HuH-7 (cell line): Measurements from ENCODE around the gene GAL3ST3.

Experiments used
- DNase-seq: peaks from one replicate; pipeline ENCODE4 v3.0.0; 2011; ENCODE audit warnings: low spot score

Gene GAL3ST3

DNA sequence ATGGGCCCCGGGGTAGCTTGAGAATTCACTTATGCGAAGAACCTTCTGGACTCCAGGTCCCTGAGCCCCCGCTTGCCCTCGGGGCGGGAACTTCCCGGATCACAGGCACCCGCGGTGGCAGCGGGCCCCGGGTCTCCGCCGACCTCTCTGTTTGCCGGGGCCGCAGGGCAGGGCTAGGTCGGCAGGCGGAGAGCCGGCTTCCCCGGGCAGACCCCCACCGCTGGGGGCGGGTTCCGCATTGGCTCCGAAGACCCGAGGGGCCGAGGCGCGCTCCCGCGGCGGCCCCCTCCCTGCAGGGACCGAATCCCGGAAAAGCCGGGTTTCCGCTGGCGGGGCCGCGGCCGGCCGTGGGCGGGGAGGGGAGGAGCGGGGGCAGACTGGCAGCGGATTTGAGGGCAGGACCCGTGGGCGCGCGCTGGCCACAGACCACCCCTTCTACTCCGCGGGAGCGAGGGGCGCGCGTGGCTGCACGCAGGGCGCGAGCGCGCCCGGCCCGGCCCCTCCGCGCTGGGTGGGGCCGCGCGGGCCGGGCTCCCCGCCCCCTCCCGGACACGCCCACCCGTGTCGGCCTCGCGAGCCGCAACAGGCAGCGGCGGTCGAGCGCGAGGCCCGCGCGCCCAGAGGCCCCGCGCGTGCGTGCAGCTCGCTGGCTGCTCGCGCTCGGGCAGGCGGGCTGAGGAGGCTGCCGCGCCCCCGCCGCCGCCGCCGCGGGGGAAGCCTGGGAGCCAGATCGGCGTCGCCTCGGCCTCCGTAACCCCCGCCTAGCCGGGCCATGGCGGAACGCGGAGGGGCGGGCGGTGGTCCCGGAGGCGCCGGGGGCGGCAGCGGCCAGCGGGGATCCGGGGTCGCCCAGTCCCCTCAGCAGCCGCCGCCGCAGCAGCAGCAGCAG lies 21.0 kb upstream of the GAL3ST3 start, which contains the start of gene PACS1:
TSS of gene PACS1 (plus strand) at position 558 of the 889 bp plus-strand sequence. CDS start at position 773, 215 bp downstream.
- no peak for DNase-seq

DNA sequence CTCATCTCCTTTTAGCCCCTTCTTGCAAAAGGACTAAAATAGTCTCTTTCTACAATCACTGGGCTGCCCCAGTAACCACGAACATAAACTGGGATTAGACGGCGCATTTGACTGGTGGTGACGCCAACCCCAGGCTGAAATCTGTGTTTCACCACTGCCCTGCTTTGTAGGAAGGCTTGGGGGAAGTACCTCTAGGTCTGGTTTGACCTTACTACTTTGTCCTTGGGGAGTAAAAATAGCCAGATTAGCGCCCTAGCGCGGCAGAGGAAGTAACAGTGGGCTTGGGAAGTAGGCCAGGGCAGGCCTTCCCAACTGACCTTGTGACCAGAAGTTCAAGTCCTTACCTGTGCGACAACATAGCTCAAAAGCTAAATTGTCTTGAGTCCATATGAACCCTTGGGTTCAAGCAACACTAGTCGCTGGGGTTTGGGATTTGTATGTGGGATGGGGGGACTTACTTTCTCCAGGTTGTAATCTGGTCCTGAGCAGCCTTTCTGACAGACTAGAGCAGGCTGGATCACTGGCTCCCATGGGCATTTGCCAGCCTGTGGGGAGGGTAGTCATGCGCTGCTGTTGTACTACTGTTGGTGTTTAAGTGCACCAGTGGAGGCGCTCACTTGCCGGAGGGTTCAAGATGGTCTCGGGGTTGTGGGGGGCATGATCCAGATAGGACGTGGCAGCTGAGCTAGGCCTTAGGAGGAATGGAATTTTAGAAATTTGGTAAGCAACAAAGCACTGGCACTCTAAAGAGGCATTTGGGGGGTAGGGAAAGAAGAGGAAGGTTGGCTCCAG lies 20.2 kb upstream of the GAL3ST3 start:
- no peak for DNase-seq

DNA sequence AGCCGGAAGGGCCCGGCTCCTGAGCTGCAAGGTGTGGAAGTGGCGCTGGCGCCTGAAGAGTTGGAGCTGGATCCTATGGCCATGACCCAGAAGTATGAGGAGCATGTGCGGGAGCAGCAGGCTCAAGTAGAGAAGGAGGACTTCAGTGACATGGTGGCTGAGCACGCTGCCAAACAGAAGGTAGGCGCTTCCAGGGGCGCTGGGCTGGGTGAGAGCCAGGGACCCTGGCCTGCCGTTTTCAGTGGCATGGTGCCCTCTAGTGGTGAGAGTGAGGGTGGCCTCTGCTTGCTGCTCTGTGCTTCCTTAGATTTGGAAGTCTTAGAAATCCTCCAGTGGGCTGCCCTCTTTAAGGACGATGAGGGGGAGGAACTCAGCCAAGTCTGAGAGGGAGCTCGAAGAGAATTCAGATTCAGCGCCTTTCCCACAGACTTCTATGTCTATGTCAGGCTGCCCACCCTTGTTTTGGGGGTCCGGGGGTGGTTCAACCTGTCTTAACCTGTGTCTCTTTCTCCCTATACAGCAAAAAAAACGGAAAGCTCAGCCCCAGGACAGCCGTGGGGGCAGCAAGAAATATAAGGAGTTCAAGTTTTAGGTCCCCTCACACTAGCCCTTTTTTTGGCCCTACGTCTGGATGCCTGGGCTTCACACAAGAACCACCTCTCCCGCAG lies 19.3 kb upstream of the GAL3ST3 start:
- no peak for DNase-seq

DNA sequence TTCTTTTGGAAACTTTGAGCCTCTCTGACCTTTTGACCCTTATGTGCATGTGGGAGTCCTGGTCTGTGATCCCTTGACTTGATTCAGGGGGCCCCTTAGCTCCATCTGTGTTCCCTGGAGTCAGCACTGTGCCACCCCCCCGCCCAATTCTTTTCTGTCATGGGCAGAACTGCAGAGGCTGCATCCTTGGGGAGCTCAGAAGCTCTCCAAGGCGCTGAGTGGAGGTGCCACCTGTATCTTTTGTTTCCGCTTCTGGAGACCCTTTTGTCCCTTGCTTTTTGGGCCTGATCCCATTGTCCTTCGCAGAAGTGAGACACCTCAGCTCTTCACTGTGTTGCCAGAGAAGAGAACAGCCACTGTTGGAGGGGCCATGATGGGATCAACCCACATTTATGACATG lies 18.7 kb upstream of the GAL3ST3 start:
- DNase-seq, result no peak

DNA sequence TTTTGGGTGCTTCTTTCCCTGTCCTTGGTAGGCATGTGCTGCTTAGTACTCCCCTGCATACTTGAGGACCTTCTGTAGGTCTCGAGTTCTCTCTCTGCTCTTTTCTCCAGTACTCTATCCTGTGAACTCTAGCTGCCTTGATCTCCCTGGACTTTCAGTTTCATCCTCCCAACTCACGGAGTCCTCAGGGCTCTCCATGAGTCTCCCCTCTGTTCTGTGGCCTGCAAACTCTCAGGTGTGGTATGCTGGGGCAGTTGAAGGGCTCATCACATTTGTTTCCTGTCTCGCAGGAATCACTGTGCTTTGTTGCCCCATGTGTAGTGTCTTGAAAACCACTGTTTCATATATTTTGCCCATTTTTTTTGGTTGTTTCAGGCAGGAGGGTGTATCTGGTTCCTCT lies 17.8 kb upstream of the GAL3ST3 start:
- DNase-seq, result no peak

DNA sequence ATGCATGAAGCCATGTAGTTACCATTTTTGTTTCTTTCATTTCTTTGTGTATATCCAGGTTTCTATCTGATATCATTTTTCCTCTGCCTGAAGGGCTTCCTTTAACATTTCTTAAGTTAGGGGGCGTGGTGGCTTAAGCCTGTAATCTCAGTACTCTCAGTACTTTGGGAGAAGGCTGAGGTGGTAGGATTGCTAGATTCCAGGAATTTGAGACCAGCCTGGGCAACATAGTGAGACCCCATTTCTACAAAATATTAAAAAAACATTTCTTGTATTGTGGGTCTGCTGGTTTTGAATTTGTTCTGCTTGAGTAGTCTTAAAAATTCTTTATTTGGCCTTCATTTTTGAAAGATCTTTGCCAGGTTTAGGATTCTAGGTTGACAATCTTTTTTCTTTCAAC lies 15.6 kb upstream of the GAL3ST3 start:
- no peak for DNase-seq

DNA sequence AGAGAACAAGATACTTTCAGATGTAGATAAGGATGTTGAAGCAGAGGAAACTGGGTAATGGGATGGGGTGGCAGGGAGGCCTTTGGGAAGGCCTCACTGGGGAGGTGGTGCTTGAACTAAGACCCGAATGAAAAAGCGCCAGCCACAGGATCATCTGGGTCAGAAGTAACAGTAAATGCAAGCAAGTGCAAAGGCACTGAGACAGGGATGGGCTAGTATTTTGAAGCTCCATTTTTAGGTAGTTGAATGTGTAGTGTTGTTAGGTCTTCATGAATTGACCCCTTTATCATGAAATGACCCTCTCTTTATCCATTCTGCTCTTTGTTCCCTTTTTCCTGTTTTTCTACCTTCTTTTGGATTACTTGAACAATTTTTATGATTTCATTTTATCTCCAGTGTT lies 14.9 kb upstream of the GAL3ST3 start:
- DNase-seq, result no peak

DNA sequence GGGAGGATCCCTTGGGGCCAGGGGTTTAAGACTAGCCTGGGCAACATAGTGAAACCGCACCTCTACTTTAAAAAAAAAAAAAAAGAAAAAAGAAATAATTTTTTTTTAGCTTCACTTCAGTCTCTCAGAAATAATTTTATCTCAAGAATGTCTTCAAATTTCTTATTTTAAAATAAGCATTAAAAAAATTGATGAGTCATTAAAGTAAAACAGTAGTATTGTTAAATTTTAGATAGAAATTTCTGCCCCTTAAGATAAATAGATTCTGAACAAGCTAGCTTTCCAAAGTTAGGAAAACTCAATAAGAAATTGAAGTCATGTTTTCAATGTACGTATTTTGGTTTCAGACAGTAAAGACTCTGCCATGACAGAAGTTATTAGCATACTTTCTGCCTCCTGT lies 13.4 kb upstream of the GAL3ST3 start:
- no peak for DNase-seq

DNA sequence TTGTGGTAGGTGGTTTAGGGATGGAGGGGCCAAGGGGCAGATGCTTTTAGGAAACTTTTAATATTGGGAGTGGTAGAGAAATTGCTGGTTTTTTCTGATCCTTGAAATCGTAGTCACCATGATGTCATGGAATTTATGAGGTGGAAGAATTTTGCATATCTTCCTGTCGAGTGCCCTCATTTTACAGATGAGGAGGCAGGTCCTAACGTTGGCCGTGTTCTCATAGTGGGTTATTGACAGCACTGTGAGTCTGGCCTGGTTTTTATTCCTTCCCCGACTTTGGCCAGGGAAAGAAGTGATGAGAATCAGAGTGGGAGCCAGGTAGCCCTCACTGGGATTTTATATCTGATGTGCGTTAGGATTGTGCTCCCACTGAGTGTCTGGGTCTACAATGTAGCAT lies 12.3 kb upstream of the GAL3ST3 start:
- no peak for DNase-seq

DNA sequence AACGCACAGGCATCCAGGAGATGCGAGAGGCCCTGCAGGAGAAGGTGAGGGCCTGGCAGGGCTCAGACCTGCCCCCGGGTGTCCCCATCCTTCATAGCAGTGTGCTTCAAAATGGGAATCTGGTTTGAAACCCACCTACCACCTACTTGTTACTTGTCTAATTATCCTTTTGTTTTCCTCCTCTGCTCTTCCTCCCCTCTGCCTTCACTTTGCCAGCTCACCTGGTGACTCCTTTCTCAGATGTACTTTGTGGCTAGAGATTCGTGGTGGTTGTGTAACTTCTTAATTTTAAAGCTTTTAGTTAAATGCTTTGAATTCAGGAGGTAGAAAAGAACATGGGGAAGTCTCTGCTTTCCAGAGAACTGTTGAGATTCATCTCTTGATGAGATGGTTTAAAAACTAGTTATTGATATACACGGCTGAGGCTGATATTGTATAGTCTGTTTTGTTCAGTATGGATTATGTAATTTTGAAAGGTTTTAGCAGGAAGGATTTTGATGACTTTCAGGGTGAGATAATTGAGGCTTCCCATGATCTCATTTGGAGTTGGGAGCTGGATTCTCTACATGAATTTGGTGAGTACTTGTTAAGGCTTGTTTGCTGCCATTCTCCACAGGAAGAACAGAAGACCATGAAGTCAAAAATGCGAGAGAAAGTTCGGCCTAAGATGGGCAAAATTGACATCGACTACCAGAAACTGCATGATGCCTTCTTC lies 11.2 kb upstream of the GAL3ST3 start:
- DNase-seq, result no peak

DNA sequence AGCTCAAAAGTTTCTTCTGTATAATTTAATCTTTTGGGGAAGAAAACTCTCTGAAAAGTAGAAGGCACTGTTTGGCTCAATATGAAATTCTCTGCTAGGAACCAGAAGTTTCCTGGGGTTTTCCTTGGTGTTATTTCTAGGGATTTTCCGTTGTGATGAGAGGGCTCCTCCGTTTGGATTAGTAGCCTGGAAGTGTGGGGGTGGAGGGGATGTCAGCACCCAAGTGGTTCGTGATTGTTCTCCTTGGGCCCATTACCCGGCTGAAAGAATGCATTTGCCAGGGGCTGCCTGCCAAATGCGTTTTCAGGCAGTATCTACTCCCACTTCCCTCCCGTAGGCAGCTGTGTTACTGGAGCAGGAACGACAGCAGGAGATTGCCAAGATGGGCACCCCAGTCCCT lies 7.5 kb upstream of the GAL3ST3 start:
- DNase-seq, result no peak

DNA sequence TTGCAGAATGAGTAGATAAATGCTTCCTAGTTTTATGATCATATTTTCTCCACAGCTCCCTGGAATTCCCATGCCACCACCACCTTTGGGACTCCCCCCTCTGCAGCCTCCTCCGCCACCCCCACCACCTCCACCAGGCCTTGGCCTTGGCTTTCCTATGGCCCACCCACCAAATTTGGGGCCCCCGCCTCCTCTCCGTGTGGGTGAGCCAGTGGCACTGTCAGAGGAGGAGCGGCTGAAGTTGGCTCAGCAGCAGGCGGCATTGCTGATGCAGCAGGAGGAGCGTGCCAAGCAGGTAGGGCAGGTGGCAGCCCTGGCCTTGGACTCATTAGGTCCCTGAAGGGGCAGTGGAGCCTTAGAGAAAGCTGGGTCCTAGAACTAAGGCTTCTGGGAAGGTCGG lies 6.1 kb upstream of the GAL3ST3 start:
- DNase-seq, result no peak

DNA sequence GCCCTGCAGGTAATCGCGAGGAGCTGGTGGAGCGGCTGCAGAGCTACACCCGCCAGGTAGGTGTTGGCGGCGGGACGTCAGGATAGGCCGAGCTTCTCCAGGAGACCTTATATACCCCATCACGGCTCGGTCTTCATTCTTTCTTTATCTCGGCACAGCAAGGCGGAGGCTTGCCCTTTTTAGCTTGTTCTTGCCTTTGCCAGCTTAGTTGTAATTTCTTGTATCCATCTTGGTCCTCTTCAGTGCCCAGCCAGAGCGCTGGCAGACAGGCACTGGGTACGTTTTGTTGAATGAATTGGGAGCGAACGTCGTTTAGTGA lies 3.7 kb upstream of the GAL3ST3 start:
- DNase-seq, result no peak

DNA sequence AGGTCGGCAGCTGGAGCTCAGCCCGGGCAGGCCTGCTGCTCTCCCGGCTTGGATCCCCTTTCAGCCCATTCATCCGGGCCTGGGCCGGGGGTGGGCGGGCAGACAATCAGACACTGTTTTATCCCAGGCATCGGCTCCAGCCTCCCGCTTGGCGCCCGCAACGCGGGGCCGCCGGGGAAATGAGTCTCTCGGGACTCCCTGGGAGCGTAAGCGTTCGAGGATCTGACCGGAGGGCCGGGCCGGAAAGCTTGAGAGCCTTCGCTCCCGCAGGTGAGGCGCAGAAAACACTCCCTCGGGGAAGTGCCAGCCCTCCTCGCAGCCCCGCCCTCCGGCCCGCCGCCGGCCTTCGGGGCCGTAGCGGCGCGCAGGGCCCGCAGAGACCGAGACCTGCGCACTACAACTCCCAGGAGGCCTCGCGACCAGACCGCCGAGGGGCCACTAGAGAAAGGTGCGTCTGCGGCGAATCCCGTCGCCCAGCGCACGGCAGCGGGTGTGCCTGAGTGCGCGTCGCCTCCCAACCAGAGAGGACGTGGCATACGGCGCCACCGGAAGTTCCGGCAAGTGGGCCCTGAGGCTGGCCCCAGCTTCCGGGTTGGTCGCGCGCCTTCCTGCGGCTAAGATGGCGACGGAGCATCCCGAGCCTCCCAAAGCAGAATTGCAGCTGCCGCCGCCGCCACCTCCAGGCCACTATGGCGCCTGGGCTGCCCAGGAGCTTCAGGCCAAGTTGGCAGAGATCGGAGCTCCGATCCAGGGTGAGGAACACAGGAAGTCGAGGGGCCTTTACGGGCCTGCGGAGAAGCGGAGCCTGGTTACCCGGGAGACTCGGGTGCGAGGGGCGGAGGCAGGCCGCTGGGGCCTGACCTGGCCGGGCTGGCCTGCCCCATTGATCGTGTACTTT lies 3.1 kb upstream of the GAL3ST3 start, which contains the start of gene SF3B2:
TSS of gene SF3B2 (plus strand) at position 599 of the 898 bp plus-strand sequence. CDS start at position 620, 21 bp downstream.
- peak; percentile 91 for DNase-seq

DNA sequence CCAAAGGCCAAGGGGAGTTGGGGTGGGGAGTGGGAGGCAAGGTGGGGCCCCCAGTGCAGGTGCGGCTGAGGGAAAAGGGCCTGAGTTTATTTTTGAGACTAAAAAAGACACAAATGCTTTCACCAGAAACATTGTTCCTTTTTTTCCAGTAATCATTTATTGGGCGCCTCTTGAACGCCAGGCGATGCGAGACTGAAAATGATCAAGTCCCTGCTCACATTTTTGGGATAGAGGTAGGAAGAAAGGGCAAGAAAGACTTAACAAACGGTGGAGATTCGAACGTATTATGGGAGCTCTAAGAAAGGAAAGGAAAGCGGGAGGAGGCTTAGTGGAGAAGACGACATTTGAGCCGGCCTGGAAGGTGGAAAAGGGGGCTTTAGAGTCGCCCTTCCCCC lies 2.4 kb upstream of the GAL3ST3 start:
- DNase-seq, result no peak

DNA sequence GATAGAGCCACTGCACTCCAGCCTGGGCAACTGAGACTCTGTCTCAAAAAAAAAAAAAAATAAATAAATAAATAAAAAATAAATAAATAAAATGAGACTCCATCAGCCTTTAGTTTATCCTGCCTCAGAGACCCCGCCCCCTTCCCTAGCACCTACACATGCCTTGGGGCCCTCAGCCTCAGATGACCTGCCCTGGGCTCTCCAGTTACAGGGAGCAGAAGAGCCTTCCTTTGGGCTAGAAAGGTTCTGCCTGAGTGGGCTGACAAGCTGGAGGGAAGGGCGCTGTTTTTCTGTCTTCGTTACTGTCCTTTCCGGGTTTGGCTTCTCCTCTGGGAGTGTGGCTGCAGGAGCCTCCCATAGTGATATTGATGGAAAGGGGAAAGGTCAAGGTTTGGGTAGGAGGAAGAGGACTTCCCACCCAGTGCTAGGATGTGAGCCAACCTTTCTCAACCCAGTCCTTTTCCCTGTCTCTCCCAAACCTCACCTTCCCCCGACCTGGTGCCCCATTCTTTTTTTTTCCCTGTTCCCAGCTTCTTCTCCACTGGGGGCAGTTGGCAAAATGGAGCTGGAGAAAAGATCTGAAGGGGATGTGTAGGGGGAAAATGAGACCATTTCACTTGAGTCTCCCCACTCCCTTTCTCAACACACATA lies 1.7 kb upstream of the GAL3ST3 start:
- DNase-seq, result peak; percentile 36

DNA sequence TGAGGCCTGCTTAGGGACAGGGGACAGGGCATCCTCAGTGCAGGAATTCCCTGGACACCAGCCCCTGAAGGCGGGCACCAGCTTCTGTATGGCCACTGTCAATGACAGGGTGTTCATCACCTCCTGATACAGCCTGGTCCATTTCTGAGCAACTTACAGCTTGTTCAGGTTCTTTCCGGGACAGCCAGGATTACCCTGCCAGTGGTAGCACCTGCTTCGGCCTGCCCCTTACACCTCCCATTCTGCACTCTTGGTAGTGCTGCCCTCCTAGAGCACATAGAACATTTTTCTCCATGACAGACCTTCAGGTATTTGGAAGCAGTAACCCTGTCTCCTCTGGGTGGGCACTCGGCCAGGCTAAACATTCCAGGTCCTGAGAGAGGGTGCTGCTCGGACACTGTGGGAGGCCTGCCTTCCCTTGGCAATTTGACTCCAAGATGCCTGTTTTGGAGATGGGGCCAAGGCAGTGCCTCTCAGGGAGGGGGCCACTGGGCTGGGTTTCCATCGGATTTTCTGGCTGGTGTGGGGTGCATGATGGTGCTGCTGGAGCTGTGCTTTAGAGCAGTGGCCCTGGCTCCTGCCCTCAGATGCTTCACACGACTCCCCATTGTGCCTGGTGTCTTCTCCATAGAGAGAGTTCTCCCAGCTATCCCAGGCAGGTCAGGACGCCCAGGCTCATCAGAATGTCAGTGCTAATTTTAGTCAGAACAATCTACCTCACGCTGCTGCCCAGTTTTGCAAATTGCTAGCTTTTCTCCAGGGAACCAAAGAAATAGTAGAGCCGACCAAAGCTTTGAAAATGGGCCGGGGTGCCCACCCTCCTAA lies 1.2 kb downstream of the GAL3ST3 start:
- no peak for DNase-seq

DNA sequence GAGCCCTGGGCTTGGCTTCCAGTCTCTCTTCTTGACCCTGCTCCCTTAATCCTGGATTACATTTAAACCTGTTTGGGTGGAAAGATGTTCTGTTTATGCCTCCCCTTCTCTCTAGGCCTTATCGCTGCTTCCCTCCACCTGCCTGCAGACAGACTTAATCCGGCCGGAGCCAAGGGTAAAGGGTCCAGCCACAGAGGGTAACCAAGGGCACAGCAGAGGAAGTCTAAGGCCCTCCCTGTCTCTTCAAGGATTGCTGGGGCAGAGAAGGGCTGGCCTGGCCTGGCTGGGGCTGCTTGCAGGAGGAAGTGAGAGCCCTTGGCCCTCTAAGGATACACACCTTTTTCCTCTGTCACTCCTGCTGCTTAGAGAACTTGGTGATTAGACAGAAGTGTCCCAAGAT lies 2.1 kb downstream of the GAL3ST3 start:
- no peak for DNase-seq

DNA sequence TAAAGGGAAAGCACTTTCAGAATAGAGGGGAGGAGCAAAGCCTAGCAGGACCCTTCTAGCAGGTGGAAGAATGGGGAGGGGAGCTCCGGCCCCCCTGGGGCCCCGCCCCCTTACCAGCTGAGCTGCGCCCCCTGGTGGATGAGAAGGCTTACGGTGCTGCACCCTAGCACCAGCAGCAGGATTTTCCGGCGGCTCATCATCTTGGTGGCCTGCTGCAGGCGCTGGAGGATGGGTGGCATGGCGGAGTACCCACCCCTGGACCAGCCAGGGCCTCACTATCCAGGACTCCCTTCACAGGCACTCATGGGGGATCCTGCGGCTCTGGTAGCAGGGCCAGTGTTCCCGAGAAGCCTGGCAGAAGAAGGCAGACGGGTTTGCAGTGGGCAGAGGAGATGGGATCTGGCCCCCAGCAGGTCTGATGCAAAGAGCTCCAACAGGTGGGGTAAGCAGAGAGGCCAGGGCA lies 3.8 kb downstream of the GAL3ST3 start:
- DNase-seq, result peak; percentile 92
